GM18517 (cell line): ENCODE data around the gene CDH4.
"Not testable (repeated sequence)": the region's sequence is repeated elsewhere in the genome, so short reads cannot be mapped to it uniquely, and the experiment has no call there.

ENCODE experiments used
- ATAC-seq: cut with Tn5 transposase; IDR thresholded peaks from one replicate; pipeline ENCODE4 v1.9.1; 2021; ENCODE audit warnings: mild to moderate bottlenecking, moderate library complexity; ENCODE audit not compliant: unreplicated experiment

Gene CDH4

GRCh38 chr20:61379898-61380544 is 128.0 kb downstream of the CDH4 start:
- no peak for ATAC-seq

- ATAC-seq: no peak
These were observed 128.5 kb downstream of the CDH4 start for GRCh38 chr20:61380545-61380915.

GRCh38 chr20:61382194-61382593 is 130.1 kb downstream of the CDH4 start:
- ATAC-seq: no peak

- no peak for ATAC-seq
These were observed 133.2 kb downstream of the CDH4 start for GRCh38 chr20:61385296-61385695.

GRCh38 chr20:61385731-61386130 is 133.7 kb downstream of the CDH4 start:
- ATAC-seq: no peak

- no peak for ATAC-seq
These were observed 135.3 kb downstream of the CDH4 start for GRCh38 chr20:61387204-61387953.

- no peak for ATAC-seq
These were observed 135.9 kb downstream of the CDH4 start for GRCh38 chr20:61387954-61388348.

- ATAC-seq: no peak
These were observed 137.0 kb downstream of the CDH4 start for GRCh38 chr20:61389077-61389476.

- ATAC-seq: no peak
These were observed 139.1 kb downstream of the CDH4 start for GRCh38 chr20:61391185-61391584.

GRCh38 chr20:61391812-61392520 is 139.9 kb downstream of the CDH4 start:
- ATAC-seq: no peak

- no peak for ATAC-seq
These were observed 142.2 kb downstream of the CDH4 start for GRCh38 chr20:61394088-61394799.

- ATAC-seq: no peak
These were observed 144.3 kb downstream of the CDH4 start for GRCh38 chr20:61396262-61396848.

GRCh38 chr20:61397146-61397545 is 145.1 kb downstream of the CDH4 start:
- ATAC-seq: no peak

- ATAC-seq: no peak
These were observed 145.7 kb downstream of the CDH4 start for GRCh38 chr20:61397790-61398189.

GRCh38 chr20:61399433-61399832 is 147.4 kb downstream of the CDH4 start:
- no peak for ATAC-seq

GRCh38 chr20:61400499-61400898 is 148.4 kb downstream of the CDH4 start:
- ATAC-seq: no peak

- no peak for ATAC-seq
These were observed 152.2 kb downstream of the CDH4 start for GRCh38 chr20:61404303-61404702.

- ATAC-seq: no peak
These were observed 152.9 kb downstream of the CDH4 start for GRCh38 chr20:61405007-61405406.

- not testable (repeated sequence) for ATAC-seq
These were observed 154.7 kb downstream of the CDH4 start for GRCh38 chr20:61406773-61407172.

- no peak for ATAC-seq
These were observed 155.5 kb downstream of the CDH4 start for GRCh38 chr20:61407561-61407960.
